GM12878 (cell line): Measurements from ENCODE around the gene UBL4A. TPM values are rescaled to one million over a fixed set of nuclear protein-coding genes. Genes with fewer than 3 reads are reported as not detected.

ENCODE experiments used
- BHLHE40 ChIP-seq, 2 experiments: fragments of 450-650 bp in 1 of 2; IDR thresholded peaks; 2 replicates each; pipeline ENCODE4 v1.6.1; 2011 to 2017; ENCODE audit warnings: low read depth in 2 of 2, borderline replicate concordance in 1 of 2, improper control_type of control experiment in 1 of 2, low read length in 1 of 2, mild to moderate bottlenecking in 1 of 2
- POLR2A ChIP-seq: IDR thresholded peaks from 2 replicates; pipeline ENCODE4 v1.6.1; 2011; ENCODE audit warnings: low read depth, mild to moderate bottlenecking, low read length
- POLR2AphosphoS5 ChIP-seq: IDR thresholded peaks from 2 replicates; pipeline ENCODE4 v1.6.1; 2011; ENCODE audit warnings: mild to moderate bottlenecking, low read length, inconsistent platforms
- RELA ChIP-seq: fragments of 450-650 bp; IDR thresholded peaks from 2 replicates; pipeline ENCODE4 v1.8.0; 2014; ENCODE audit warnings: borderline replicate concordance; ENCODE audit not compliant: partially characterized antibody
- TAF1 ChIP-seq: IDR thresholded peaks from 2 replicates; pipeline ENCODE4 v1.6.1; 2011; ENCODE audit warnings: mild to moderate bottlenecking, low read depth, low read length, borderline replicate concordance
- ZNF687 ChIP-seq: fragments of 450-650 bp; IDR thresholded peaks from 2 replicates; pipeline ENCODE4 v1.6.1; 2017; ENCODE audit warnings: mild to moderate bottlenecking, moderate library complexity
- polyA plus RNA-seq, 11 experiments: library from polyadenylated mRNA; depleted of rRNA in 4 of 11; unstranded in 6 of 11; stranded (reverse) in 5 of 11; fragments of >200 nt; fragmentation: Nextera tagmentation in 4 of 11; fragmentation: Illumina TruSeq in 1 of 11; extraction: Ambion mirVana in 4 of 11; extraction: Trizol in 1 of 11; gene quantifications; 1 replicate in 1 of 11; 2 replicates in 10 of 11; pipeline versions ENCODE4 v1.2.1 to v1.2.3, GENCODE V29; 2011 to 2016; ENCODE audit warnings: inconsistent platforms in 2 of 11, missing spikeins in 2 of 11, low read depth in 1 of 11
- total RNA-seq, 4 experiments: library from RNA; depleted of rRNA in 3 of 4; stranded (reverse); fragments of >200 nt in 3 of 4; fragmentation: Illumina TruSeq in 1 of 4; extraction: Trizol in 1 of 4; gene quantifications; 2 replicates each; pipeline versions ENCODE4 v1.2.1 to v1.2.3, GENCODE V29; 2013 to 2021

The UBL4A gene
- total and polyA plus RNA-seq, 10 of the 15 experiments (the other 5 are each of a cell fraction or from before 2014, with no cell fraction given): 4.2 to 49.9 (median 34.0) TPM

GRCh38 chrX:154515966-154516655 is 29.7 kb upstream of the UBL4A start, which contains the start of gene FAM3A (continued):
- TF ChIP-seq ZNF687: peak; percentile 35
- 0 out of 4 replicates have a peak, but pooled peaks of 1 of the 2 experiments have one; percentile 30 for TF ChIP-seq BHLHE40 (IDR thresholded peaks at IDR 0.05; ENCODE audit: borderline replicate concordance in 1 of 2, low read depth in 2 of 2, low read length in 1 of 2)
- peak; percentile 37; the same call in 1 of the 2 replicates for TF ChIP-seq TAF1
- TF ChIP-seq POLR2AphosphoS5: peak; percentile 49; the same call in 1 of the 2 replicates
- TF ChIP-seq POLR2A: peak; percentile 87
- no peak for TF ChIP-seq RELA
